ENCODE data around the gene SLC4A3.

Gene SLC4A3

DNA sequence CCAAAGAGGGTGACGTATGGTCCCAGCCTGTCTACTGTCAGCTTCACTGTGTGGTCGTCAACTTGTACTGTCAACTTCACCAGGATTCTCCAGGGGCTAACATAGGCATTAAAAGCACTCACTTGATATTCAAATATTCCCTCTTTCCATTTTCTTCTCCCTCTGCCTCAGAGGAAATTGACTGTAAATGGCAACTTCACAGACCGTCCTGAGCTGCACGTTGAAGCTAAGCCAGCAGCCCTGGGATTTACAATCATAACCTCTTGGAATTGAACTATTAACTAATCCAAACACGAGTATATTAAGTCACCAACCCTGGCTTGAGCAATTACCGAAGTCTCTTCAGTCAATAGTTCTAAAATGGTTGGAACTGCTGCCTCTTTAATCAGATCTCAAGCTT lies 38.5 kb downstream of the SLC4A3 start:
- H3K4me3 ChIP-seq (ENCODE audit: low read depth, low read length) = no peak overlapping the region
- peaks cover 6% of the 10 kb centered on the region; the same call in 1 of the 2 replicates for H3K9me3 ChIP-seq (ENCODE audit: control insufficient read depth, insufficient read depth, low read length)
- no peak overlapping the region for H3K27ac ChIP-seq (ENCODE audit: low read depth, low read length)
- H3K9ac ChIP-seq (ENCODE audit: low read depth, low read length) = no peak overlapping the region
- no peaks in the 10 kb centered on the region for H3K27me3 ChIP-seq (ENCODE audit: control insufficient read depth, insufficient read depth, low read length)
- H3K4me1 ChIP-seq (ENCODE audit: control insufficient read depth, insufficient read depth, low read length) = peaks cover 14% of the 10 kb centered on the region
- no peaks in the 10 kb centered on the region for H3K36me3 ChIP-seq (ENCODE audit: control insufficient read depth, insufficient read depth, low read length)

DNA sequence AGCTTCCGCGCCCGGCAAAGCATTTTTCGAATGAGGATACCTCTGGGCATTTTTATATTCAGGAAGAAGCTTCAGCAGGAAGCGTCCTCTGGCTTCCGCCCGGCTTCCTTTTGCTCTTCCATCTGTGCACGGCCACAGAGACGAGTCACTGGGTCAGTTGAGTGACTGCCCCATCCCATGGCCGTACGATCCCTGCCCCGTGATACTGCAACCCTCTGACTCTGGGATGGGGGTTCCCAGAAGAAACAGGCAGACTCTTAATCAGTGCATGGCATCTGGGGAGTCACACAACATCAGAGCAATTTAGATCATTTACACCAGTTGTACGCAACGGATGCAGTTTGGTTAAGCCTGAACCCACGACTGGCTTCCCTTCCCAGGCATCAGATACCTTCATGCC lies 40.9 kb downstream of the SLC4A3 start:
- H3K9me3 ChIP-seq (ENCODE audit: control insufficient read depth, insufficient read depth, low read length) = no peaks in the 10 kb centered on the region
- no peak overlapping the region for H3K4me3 ChIP-seq (ENCODE audit: low read depth, low read length)
- H3K9ac ChIP-seq (ENCODE audit: low read depth, low read length) = no peak overlapping the region
- H3K27ac ChIP-seq (ENCODE audit: low read depth, low read length) = no peak overlapping the region
- no peaks in the 10 kb centered on the region for H3K27me3 ChIP-seq (ENCODE audit: control insufficient read depth, insufficient read depth, low read length)
- no peaks in the 10 kb centered on the region for H3K36me3 ChIP-seq (ENCODE audit: control insufficient read depth, insufficient read depth, low read length)
- peaks cover 17% of the 10 kb centered on the region for H3K4me1 ChIP-seq (ENCODE audit: control insufficient read depth, insufficient read depth, low read length)

DNA sequence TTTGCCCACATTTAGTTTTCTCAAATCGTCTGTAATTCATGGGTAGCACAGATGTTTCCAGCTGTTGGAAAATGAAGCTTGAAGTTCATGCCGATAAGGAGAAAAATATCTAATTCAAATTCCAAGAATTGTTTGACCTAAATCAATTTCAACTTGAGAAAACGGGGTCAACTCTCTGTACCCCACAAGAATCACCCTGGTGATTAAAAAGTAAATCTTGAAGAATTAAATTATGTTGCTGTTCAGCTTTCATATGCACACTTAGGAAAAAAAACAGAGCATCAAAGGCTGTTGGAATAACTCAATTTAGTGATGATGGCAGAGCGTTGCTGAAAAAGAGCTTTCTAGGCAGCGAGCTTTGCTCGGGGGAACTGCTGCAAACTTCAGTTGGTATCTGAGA lies 43.0 kb downstream of the SLC4A3 start:
- no peak overlapping the region for H3K27ac ChIP-seq (ENCODE audit: low read depth, low read length)
- H3K4me1 ChIP-seq (ENCODE audit: control insufficient read depth, insufficient read depth, low read length) = peaks cover 17% of the 10 kb centered on the region
- no peaks in the 10 kb centered on the region for H3K9me3 ChIP-seq (ENCODE audit: control insufficient read depth, insufficient read depth, low read length)
- no peak overlapping the region for H3K4me3 ChIP-seq (ENCODE audit: low read depth, low read length)
- no peaks in the 10 kb centered on the region for H3K36me3 ChIP-seq (ENCODE audit: control insufficient read depth, insufficient read depth, low read length)
- H3K9ac ChIP-seq (ENCODE audit: low read depth, low read length) = no peak overlapping the region
- no peaks in the 10 kb centered on the region for H3K27me3 ChIP-seq (ENCODE audit: control insufficient read depth, insufficient read depth, low read length)

DNA sequence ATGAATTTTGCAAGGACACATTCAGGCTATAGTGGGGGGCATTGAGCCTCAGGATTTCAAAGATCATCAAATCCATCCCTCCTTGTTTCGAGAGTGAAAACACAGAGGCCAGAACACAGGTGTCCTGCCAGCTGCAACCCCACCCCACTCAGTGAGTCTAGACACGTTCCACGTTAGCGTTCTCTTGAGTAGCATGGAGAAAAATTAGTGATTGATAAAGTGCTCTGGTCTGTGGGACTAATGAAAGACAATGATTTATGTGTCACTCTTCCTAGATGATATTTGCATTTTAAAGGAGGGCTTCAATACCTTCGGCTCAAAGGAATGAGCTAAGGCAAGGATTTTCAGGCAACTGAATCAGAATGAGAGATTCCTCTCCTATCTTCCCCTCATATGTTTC lies 43.8 kb downstream of the SLC4A3 start:
- no peaks in the 10 kb centered on the region for H3K9me3 ChIP-seq (ENCODE audit: control insufficient read depth, insufficient read depth, low read length)
- peaks cover 17% of the 10 kb centered on the region for H3K4me1 ChIP-seq (ENCODE audit: control insufficient read depth, insufficient read depth, low read length)
- H3K9ac ChIP-seq (ENCODE audit: low read depth, low read length) = no peak overlapping the region
- H3K27me3 ChIP-seq (ENCODE audit: control insufficient read depth, insufficient read depth, low read length) = no peaks in the 10 kb centered on the region
- H3K27ac ChIP-seq (ENCODE audit: low read depth, low read length) = no peak overlapping the region
- no peak overlapping the region for H3K4me3 ChIP-seq (ENCODE audit: low read depth, low read length)
- H3K36me3 ChIP-seq (ENCODE audit: control insufficient read depth, insufficient read depth, low read length) = no peaks in the 10 kb centered on the region

DNA sequence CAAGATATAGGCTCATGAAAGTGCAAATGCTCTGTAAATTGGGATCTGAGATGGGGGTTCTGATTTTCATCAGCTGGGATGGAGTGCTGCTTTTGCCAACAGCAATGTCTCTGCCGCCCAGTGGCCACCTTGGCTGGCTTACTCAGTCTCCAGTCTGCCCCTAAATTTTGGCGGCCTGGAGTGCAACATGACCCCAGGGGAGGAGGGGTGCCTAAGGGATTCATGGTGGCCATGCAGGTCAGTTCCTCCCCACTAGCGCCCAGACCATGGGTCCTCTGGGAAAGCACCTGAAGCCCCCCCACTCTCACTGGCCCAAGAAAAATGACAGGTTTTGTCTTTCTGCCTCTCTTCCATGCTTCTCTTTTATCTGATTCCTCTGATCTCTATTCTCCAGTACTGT lies 45.0 kb downstream of the SLC4A3 start:
- Histone ChIP-seq H3K4me1 (ENCODE audit: control insufficient read depth, insufficient read depth, low read length) (peaks cover 17% of the 10 kb centered on the region), H3K4me3 (ENCODE audit: low read depth, low read length) (no peak overlapping the region), H3K9me3 (ENCODE audit: control insufficient read depth, insufficient read depth, low read length) (no peaks in the 10 kb centered on the region), H3K27me3 (ENCODE audit: control insufficient read depth, insufficient read depth, low read length) (no peaks in the 10 kb centered on the region), H3K27ac (ENCODE audit: low read depth, low read length) (no peak overlapping the region), H3K9ac (ENCODE audit: low read depth, low read length) (no peak overlapping the region), H3K36me3 (ENCODE audit: control insufficient read depth, insufficient read depth, low read length) (no peaks in the 10 kb centered on the region)

DNA sequence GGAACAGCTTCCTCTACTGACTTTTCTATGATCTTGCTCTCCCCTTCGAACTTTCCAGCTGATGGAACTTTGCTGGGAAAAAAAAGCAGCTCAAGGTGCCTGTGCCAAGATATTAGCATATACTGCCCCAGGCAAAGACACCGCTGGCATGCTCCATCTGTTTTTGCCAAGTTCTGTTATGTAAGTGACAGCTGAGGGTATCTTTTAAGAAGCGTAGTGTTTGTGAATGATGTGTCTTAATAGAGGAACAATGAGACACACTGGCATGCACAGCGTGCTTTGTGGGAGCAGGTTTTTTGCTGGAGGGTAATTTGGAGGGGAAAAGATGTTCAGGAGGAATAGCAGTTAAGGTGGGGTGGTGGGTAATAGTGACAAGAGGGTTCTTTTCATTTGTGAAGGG lies 47.8 kb downstream of the SLC4A3 start:
- H3K4me1 ChIP-seq (ENCODE audit: control insufficient read depth, insufficient read depth, low read length) = peaks cover 17% of the 10 kb centered on the region
- H3K9me3 ChIP-seq (ENCODE audit: control insufficient read depth, insufficient read depth, low read length) = no peaks in the 10 kb centered on the region
- H3K4me3 ChIP-seq (ENCODE audit: low read depth, low read length) = no peak overlapping the region
- no peaks in the 10 kb centered on the region for H3K36me3 ChIP-seq (ENCODE audit: control insufficient read depth, insufficient read depth, low read length)
- H3K27me3 ChIP-seq (ENCODE audit: control insufficient read depth, insufficient read depth, low read length) = no peaks in the 10 kb centered on the region
- H3K27ac ChIP-seq (ENCODE audit: low read depth, low read length) = no peak overlapping the region
- no peak overlapping the region for H3K9ac ChIP-seq (ENCODE audit: low read depth, low read length)

DNA sequence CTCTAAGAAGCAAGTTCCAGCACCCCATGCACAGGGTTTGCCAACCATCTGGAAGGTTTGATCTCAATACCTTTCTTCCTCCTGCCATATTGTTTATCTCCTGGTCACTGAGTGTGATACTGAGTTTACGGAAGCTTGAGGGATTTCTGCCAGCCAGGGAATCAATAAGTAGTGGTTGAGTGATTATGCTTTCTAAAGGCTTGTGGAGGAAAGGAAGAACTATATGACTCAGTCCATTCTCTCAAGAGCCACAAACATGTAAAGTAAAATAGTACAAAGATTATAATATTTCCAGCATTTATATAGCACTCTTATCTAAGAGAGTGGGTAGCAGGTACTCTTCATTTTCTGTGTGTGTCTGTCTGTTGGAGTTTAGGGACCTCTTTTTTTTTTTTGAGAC lies 49.2 kb downstream of the SLC4A3 start:
- H3K36me3 ChIP-seq (ENCODE audit: control insufficient read depth, insufficient read depth, low read length) = no peaks in the 10 kb centered on the region
- H3K9ac ChIP-seq (ENCODE audit: low read depth, low read length) = no peak overlapping the region
- H3K27me3 ChIP-seq (ENCODE audit: control insufficient read depth, insufficient read depth, low read length) = no peaks in the 10 kb centered on the region
- H3K4me1 ChIP-seq (ENCODE audit: control insufficient read depth, insufficient read depth, low read length) = peaks cover 8% of the 10 kb centered on the region
- no peak overlapping the region for H3K4me3 ChIP-seq (ENCODE audit: low read depth, low read length)
- no peak overlapping the region for H3K27ac ChIP-seq (ENCODE audit: low read depth, low read length)
- 0 out of 2 replicates have a peak, but pooled peaks cover under 1% of the 10 kb centered on the region for H3K9me3 ChIP-seq (ENCODE audit: control insufficient read depth, insufficient read depth, low read length)

DNA sequence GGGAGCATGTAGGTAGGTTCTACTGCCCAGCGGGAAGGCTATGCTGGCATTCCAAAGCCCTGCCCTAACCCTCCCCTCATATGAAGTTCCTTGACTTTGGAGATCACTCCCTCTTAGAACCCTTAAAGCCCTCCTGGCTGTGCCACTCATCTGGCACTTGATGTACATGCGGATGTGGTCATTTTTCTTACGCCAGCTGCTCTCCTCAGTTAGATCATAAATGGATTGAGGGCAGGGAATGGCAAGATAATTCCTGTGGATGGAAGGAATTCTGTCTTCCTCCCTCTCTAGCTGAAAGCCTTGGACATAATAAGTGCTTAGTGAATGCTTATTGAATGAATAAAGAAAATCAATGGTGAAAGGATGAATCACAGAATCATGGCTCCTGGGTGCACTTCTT lies 51.6 kb downstream of the SLC4A3 start:
- H3K9me3 ChIP-seq (ENCODE audit: control insufficient read depth, insufficient read depth, low read length) = 0 out of 2 replicates have a peak, but pooled peaks cover 3% of the 10 kb centered on the region
- no peaks in the 10 kb centered on the region for H3K4me1 ChIP-seq (ENCODE audit: control insufficient read depth, insufficient read depth, low read length)
- no peak overlapping the region for H3K9ac ChIP-seq (ENCODE audit: low read depth, low read length)
- no peaks in the 10 kb centered on the region for H3K36me3 ChIP-seq (ENCODE audit: control insufficient read depth, insufficient read depth, low read length)
- H3K27me3 ChIP-seq (ENCODE audit: control insufficient read depth, insufficient read depth, low read length) = no peaks in the 10 kb centered on the region
- H3K4me3 ChIP-seq (ENCODE audit: low read depth, low read length) = no peak overlapping the region
- H3K27ac ChIP-seq (ENCODE audit: low read depth, low read length) = no peak overlapping the region

DNA sequence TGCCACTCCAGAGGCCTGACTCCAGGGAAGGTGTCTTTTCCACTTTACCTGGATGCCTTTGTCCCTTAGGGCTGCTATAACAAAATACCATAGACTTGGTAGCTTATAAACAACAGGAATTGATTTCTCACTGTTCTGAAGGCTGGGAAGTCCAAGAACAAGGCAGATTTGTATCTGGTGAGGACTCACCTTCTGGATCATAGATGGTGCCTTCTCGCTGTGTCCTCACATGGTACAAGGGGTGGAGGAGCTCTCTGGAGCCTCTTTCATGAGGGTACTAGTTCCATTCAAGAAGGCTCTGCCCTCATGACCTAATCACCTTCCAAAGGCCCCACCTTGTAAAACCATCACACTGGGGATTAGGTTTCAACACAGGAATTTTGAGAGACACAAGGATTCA lies 52.1 kb downstream of the SLC4A3 start:
- no peak overlapping the region for H3K9ac ChIP-seq (ENCODE audit: low read depth, low read length)
- no peak overlapping the region for H3K4me3 ChIP-seq (ENCODE audit: low read depth, low read length)
- H3K4me1 ChIP-seq (ENCODE audit: control insufficient read depth, insufficient read depth, low read length) = peaks cover 4% of the 10 kb centered on the region
- 0 out of 2 replicates have a peak, but pooled peaks cover 3% of the 10 kb centered on the region for H3K9me3 ChIP-seq (ENCODE audit: control insufficient read depth, insufficient read depth, low read length)
- H3K27me3 ChIP-seq (ENCODE audit: control insufficient read depth, insufficient read depth, low read length) = no peaks in the 10 kb centered on the region
- H3K36me3 ChIP-seq (ENCODE audit: control insufficient read depth, insufficient read depth, low read length) = no peaks in the 10 kb centered on the region
- no peak overlapping the region for H3K27ac ChIP-seq (ENCODE audit: low read depth, low read length)

DNA sequence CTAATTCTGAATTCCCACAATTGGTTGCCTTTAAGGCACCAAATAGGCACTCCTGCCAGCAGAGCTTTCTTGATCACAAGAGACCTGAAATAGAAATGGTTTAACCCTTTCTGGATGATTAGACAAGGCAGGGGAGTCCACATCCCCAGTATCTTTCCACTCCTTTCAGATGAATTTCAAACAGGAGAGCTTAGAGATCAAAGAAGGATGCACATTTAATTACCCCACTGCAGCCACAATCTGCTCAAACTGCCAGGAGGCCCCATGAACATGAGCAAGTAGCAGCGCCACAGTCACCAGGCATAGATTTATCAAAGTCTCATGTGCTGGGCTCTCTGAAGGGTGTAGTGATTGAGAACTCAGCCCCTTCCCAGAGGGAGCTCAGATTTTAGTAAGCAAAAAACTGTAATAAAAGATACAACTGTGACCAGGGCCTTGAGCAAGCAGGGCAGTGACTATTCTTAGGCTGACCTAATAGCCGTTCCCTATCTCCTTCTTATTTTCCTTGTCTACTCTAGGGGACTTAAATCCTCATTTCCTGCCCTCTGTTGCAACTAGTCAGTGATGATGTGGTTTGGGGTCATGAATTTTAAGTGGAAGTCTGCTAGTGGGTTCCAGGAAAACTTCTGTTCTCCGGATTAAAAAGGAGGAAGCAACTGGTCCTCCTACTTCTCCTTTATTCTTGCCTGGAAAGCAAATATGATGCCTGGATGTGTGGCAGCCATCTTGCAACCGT lies 53.7 kb downstream of the SLC4A3 start:
- Histone ChIP-seq H3K4me1 (ENCODE audit: control insufficient read depth, insufficient read depth, low read length) (peaks cover 12% of the 10 kb centered on the region), H3K27me3 (ENCODE audit: control insufficient read depth, insufficient read depth, low read length) (no peaks in the 10 kb centered on the region), H3K9ac (ENCODE audit: low read depth, low read length) (no peak overlapping the region), H3K9me3 (ENCODE audit: control insufficient read depth, insufficient read depth, low read length) (0 out of 2 replicates have a peak, but pooled peaks cover 3% of the 10 kb centered on the region), H3K36me3 (ENCODE audit: control insufficient read depth, insufficient read depth, low read length) (no peaks in the 10 kb centered on the region), H3K27ac (ENCODE audit: low read depth, low read length) (no peak overlapping the region), H3K4me3 (ENCODE audit: low read depth, low read length) (no peak overlapping the region)

DNA sequence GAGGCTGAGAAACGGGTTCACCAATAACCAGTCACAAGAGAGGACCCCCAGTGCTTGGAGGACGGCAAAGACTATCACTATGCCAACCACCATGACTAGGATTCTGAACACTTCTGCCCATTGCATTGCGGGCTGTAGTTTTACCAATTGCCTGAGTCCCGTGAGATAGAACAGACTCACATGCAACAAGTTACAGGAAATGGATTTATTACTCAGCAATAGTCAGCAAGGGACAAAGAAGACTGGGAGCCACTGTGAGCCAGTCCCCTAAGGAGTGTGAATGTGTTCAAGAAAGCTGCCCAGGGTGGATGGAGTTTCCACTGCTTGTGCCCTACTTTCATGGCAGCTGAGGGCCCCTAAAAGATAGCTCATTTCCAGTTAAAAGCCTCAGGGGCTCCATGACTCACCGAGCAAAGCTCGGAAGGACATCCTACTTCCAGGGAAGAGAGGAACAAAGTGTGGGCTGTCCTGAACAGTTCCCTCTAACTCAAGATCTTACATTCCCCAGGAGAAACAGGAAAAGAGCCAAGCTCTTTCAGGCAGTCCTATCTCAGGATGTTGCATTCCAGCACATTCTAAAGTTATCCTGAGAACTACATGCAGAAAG lies 54.4 kb downstream of the SLC4A3 start:
- H3K36me3 ChIP-seq (ENCODE audit: control insufficient read depth, insufficient read depth, low read length) = no peaks in the 10 kb centered on the region
- no peaks in the 10 kb centered on the region for H3K27me3 ChIP-seq (ENCODE audit: control insufficient read depth, insufficient read depth, low read length)
- peaks cover 13% of the 10 kb centered on the region for H3K4me1 ChIP-seq (ENCODE audit: control insufficient read depth, insufficient read depth, low read length)
- H3K27ac ChIP-seq (ENCODE audit: low read depth, low read length) = no peak overlapping the region
- H3K9ac ChIP-seq (ENCODE audit: low read depth, low read length) = no peak overlapping the region
- no peak overlapping the region for H3K4me3 ChIP-seq (ENCODE audit: low read depth, low read length)
- H3K9me3 ChIP-seq (ENCODE audit: control insufficient read depth, insufficient read depth, low read length) = 0 out of 2 replicates have a peak, but pooled peaks cover 3% of the 10 kb centered on the region
